Measurements from ENCODE around the gene NPTX1.

NPTX1 gene

DNA sequence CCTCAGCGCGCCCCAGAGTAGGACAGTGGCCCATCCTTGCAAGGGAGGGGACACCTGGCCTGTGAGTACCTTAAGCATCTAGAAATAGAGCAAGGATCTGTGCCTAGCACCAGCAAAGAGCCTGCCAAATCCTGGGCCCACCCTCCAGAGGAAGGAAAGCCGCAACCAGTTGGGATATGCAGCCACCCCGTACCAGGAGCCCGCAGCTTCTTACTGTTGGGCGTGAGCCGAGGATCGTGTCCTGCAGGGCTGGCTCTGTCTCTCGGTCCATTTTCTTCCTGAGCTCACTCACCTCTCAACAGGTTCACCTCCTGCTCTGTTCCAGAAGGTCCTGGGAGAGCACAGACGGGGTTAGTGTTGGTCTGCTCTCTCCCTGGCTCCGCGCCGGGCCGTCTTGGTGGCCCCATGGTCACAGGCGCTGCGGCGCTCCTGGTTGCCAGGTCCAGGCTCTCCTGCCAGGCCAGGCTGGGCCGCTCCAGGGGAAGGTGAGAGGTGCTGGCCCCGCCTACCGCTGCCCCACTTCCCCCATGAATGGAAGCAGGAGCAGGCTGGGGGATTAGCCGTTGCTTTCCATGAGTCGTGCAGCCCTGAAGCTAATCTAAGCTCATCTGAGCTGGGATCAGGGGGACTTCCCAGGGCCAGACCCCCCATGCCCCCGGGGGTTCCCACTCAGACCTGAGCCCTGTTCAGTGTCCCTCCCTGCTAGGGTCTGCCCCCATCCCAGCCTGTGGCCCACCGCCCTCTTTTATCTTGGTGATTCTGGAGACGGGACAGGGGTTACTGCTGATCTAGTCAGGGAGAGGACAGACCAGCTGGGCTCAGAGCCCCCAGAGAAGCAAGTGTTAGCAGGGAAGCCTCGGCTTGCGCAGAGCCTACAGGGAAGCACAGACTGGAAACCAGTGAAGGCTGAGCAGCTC, 48.8 kb downstream of the NPTX1 start:
- intact Hi-C loops (cut with DNase I; ENCODE audit: low total_unique reads): loop anchor here (2.0 to 10.0 kb wide), 2 partner anchors 553 to 677 kb away; no protein-coding TSS in a partner anchor
- no peak overlapping the region for H3K27ac ChIP-seq
- peaks cover 0 to 49% (median 22%) of the 10 kb centered on the region in 3 donors for H3K36me3 ChIP-seq
- no peaks in the 10 kb centered on the region for H3K27me3 ChIP-seq
- DNase-seq: peak in 1 of 2 donors; percentile 58
- H3K4me3 ChIP-seq: no peak overlapping the region
- H3K9me3 ChIP-seq: no peaks in the 10 kb centered on the region
- TF ChIP-seq, protein P1, sequence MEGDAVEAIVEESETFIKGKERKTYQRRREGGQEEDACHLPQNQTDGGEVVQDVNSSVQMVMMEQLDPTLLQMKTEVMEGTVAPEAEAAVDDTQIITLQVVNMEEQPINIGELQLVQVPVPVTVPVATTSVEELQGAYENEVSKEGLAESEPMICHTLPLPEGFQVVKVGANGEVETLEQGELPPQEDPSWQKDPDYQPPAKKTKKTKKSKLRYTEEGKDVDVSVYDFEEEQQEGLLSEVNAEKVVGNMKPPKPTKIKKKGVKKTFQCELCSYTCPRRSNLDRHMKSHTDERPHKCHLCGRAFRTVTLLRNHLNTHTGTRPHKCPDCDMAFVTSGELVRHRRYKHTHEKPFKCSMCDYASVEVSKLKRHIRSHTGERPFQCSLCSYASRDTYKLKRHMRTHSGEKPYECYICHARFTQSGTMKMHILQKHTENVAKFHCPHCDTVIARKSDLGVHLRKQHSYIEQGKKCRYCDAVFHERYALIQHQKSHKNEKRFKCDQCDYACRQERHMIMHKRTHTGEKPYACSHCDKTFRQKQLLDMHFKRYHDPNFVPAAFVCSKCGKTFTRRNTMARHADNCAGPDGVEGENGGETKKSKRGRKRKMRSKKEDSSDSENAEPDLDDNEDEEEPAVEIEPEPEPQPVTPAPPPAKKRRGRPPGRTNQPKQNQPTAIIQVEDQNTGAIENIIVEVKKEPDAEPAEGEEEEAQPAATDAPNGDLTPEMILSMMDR (IDR thresholded peaks at IDR 0.05): no peak
- peaks cover 0 to 14% (median 4%) of the 10 kb centered on the region in 4 donors for H3K4me1 ChIP-seq

DNA sequence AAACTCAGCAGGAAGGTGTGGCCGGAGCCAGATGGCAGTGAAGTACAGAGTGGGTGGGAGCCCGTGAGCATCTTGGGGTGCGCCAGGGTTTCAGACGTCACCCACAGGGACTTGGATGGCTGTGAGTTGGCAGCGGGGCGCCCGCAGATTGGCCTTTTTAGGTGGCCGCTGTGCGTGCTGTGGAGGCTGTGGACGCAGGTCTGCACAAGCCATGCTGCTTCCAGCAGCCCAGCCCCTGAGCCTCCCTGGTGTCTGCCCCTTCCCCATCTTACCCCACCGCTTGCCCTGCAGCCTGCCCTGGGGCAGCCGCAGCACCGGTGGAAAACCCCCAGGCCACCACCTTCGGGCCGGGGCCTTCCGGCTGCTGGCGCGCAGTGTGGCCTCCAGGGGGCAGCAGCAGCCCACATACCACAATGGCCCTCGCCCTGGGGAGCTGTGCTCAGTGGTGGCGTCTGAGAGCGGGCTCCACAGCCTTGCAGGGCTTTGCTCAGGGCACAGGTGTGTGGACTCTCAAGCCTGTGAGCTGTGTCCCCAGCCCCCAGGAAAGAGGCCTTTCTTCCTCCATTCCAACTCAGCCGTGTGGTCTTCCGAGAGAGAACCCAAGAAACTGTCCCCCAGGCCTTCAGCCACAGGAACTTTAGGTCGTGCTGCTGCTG, 49.6 kb downstream of the NPTX1 start:
- no peak overlapping the region for H3K4me3 ChIP-seq
- peak; percentile 61 to 77 for DNase-seq
- H3K4me1 ChIP-seq: peaks cover 0 to 14% (median 4%) of the 10 kb centered on the region in 4 donors

DNA sequence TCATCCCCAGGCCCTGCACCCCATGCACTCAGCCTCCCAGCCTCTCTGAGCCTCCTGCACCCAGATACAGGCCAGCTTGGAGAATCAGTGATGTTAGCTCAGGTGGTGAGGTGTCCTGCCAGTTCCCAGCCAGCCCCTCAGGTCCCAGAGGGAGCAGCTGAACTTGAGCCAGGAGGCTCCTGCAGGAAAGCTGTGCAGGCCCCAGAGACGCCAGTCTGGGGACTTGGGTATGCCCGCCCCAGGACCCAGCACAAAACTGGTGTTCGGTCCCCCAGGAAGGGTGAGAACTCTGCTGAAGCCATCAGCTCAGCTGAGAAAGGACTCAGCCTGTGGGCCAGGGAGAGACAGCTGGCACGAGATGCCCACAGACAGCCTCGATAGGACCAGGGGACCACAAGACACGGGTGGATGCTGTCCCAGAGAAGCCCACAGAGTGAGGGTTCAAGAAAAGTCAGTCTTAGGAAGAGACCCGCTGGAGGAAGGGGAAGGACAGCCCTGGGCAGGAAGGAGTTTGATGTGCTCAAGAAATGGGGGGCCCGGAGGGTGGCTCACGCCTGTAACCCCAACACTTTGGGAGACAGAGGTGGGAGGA, 50.5 kb downstream of the NPTX1 start:
- Histone ChIP-seq H3K9me3 (no peaks in the 10 kb centered on the region), H3K36me3 (peaks cover 0 to 40% (median 22%) of the 10 kb centered on the region in 3 donors), H3K27ac (no peak overlapping the region), H3K27me3 (no peaks in the 10 kb centered on the region), H3K4me3 (no peak overlapping the region), H3K4me1 (peaks cover 0 to 14% (median 4%) of the 10 kb centered on the region in 4 donors)
- DNase-seq: peak in 1 of 2 donors; percentile 61
- TF ChIP-seq, protein P1 (IDR thresholded peaks at IDR 0.05): no peak
- intact Hi-C loops (cut with DNase I; ENCODE audit: low total_unique reads): loop anchor here (2.0 to 10.0 kb wide), 2 partner anchors 555 to 679 kb away; no protein-coding TSS in a partner anchor

More for the DNA sequence above, 49.6 kb downstream of the NPTX1 start:
- Histone ChIP-seq H3K9me3 (no peaks in the 10 kb centered on the region), H3K27me3 (no peaks in the 10 kb centered on the region), H3K36me3 (peaks cover 0 to 47% (median 22%) of the 10 kb centered on the region in 3 donors), H3K27ac (no peak overlapping the region)
- TF ChIP-seq, protein P1 (IDR thresholded peaks at IDR 0.05): peak; percentile 97 to 98
- intact Hi-C loops (cut with DNase I; ENCODE audit: low total_unique reads): loop anchor here (2.0 to 10.0 kb wide), 2 partner anchors 554 to 678 kb away; no protein-coding TSS in a partner anchor

DNA sequence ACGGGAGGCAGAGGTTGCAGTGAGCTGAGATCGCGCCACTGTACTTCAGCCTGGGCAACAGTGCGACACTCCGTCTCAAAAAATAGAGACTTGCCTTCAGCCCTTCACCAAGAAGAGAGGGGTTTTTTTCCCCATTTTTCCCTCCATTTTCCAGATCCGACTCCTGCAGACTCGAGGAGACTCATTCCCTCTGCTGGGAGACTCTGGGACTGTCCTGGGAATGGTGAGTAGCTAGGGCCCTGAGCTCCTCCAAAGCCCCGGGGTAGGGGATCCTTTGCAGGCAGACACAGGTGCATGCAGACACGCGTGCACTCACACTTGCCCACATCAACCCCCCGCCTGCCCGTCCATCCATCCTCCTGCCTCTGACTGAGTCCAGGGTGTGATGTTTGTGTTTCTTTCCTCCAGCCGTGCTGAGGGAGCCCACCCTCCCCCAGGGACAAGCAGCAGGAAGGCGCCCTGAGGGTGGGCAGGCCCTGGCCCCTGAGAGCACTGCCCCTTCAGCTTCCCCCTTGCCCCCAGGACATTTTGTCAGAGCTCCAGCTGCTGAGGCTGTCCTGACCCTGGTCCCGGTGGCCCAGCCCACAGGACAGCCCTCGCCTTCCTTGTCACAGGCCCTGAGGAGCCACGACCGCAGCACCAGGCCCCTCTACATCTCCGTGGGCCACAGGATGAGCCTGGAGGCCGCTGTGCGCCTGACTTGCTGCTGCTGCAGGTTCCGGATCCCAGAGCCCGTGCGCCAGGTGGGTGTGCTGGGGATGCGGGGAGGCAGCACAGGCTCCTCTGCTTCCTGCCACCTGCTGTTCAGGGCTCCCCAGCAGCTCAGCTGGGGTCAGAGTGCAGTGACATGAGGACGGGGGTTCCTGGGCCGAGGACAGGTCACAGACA, 51.3 kb downstream of the NPTX1 start:
- peaks cover 0 to 38% (median 22%) of the 10 kb centered on the region in 3 donors for H3K36me3 ChIP-seq
- H3K4me1 ChIP-seq: peaks cover 0 to 14% (median 4%) of the 10 kb centered on the region in 4 donors
- H3K9me3 ChIP-seq: no peaks in the 10 kb centered on the region
- H3K4me3 ChIP-seq: no peak overlapping the region
- TF ChIP-seq, protein P1 (IDR thresholded peaks at IDR 0.05): no peak
- intact Hi-C loops (cut with DNase I; ENCODE audit: low total_unique reads): loop anchor here (10.0 kb wide), 1 partner anchor 680 kb away; no protein-coding TSS in a partner anchor
- no peak overlapping the region for H3K27ac ChIP-seq
- H3K27me3 ChIP-seq: no peaks in the 10 kb centered on the region
- peak in 1 of 2 donors; percentile 59 for DNase-seq

All from tibial artery (tissue), 4 donors.